SH-SY5Y (cell line): ENCODE results near the gene CAPS.

Source experiments
- GATA2 ChIP-seq: IDR thresholded peaks from 2 replicates; pipeline ENCODE4 v1.6.1; 2011; ENCODE audit warnings: mild to moderate bottlenecking, low read depth, low read length
- GATA3 ChIP-seq: IDR thresholded peaks from 2 replicates; pipeline ENCODE4 v1.6.1; 2011; ENCODE audit warnings: low read depth, mild to moderate bottlenecking, low read length, moderate library complexity

GRCh38 chr19:5929179-5929578, 15.1 kb downstream of the CAPS start:
- TF ChIP-seq GATA3 (no peak), GATA2 (no peak)
